ENCODE measurements around the gene ARHGEF11. TPM values are rescaled to one million over a fixed set of nuclear protein-coding genes. Genes with fewer than 3 reads are reported as not detected.

ARHGEF11 gene
- total and polyA plus RNA-seq, 2 donors (not counting 1 experiment from before 2014, with no cell fraction given) = 1.0 to 4.6 TPM

- no peaks in the 10 kb centered on the region for H3K79me2 ChIP-seq (ENCODE audit: control insufficient read depth, insufficient read depth, low read length)
- peaks cover 0 to 9% (median 2%) of the 10 kb centered on the region in 4 experiments for H3K27me3 ChIP-seq (replicated peaks in 1 of 4; ENCODE audit: control extremely low read depth in 1 of 4, control insufficient read depth in 3 of 4, insufficient read depth in 4 of 4, low read length in 3 of 4)
- H3K9me3 ChIP-seq (ENCODE audit: control extremely low read depth in 1 of 3, control insufficient read depth in 2 of 3, insufficient read depth in 1 of 3, low read length in 2 of 3) = no peaks in the 10 kb centered on the region
- no peaks in the 10 kb centered on the region for H3K4me1 Mint-ChIP-seq
- H3K27ac ChIP-seq (ENCODE audit: low read length in 2 of 2) = no peak overlapping the region
- no peaks in the 10 kb centered on the region for H3K9me3 Mint-ChIP-seq (ENCODE audit: insufficient read depth)
- peaks cover 33% of the 10 kb centered on the region for H3K27me3 Mint-ChIP-seq
- H3K27ac Mint-ChIP-seq = no peak overlapping the region
- H4K20me1 ChIP-seq (ENCODE audit: control insufficient read depth, insufficient read depth, low read length, poor library complexity, severe bottlenecking) = no peaks in the 10 kb centered on the region
- H3K4me3 ChIP-seq (ENCODE audit: control extremely low read depth in 1 of 5, extremely low read depth in 1 of 5, insufficient read depth in 1 of 5, low read depth in 2 of 5, low read length in 4 of 5) = no peak overlapping the region
- no peak overlapping the region for H3K9ac ChIP-seq (ENCODE audit: low read length)
- CTCF ChIA-PET = no interaction called here
- H2AFZ ChIP-seq (ENCODE audit: insufficient read depth, low read depth, low read length, poor library complexity, severe bottlenecking) = no peak overlapping the region
- WGBS (ENCODE audit: insufficient coverage) = 100% methylated on average over 2 of the region's 2 CpGs
- no peak overlapping the region for H3K4me3 Mint-ChIP-seq
- POLR2A ChIA-PET = no interaction called here
- H3K36me3 ChIP-seq (replicated peaks in 1 of 2; ENCODE audit: control extremely low read depth in 1 of 2, control insufficient read depth in 1 of 2, extremely low read depth in 1 of 2, insufficient read depth in 2 of 2, low read length in 1 of 2) = no peaks in the 10 kb centered on the region
- no peak overlapping the region for H3K4me2 ChIP-seq (replicated peaks; ENCODE audit: low read depth, low read length, poor library complexity, severe bottlenecking)
- intact Hi-C loops (cut with micrococcal nuclease) = no loop called here
- no peak for ATAC-seq (ENCODE audit: low read depth)
- no peaks in the 10 kb centered on the region for H3K4me1 ChIP-seq (ENCODE audit: control insufficient read depth in 2 of 2, insufficient read depth in 2 of 2, low read length in 2 of 2)
- no peak for DNase-seq
- no peak for TF ChIP-seq CTCF (IDR thresholded peaks at IDR 0.05)
- no peak for TF ChIP-seq EZH2 (IDR thresholded peaks at IDR 0.05; ENCODE audit: borderline replicate concordance, insufficient read depth, low read depth, low read length, poor library complexity, severe bottlenecking)
Observed at GRCh38 chr1:157030728-157031127, 14.8 kb downstream of the ARHGEF11 start.

- H3K27me3 ChIP-seq (replicated peaks in 1 of 4; ENCODE audit: control extremely low read depth in 1 of 4, control insufficient read depth in 3 of 4, insufficient read depth in 4 of 4, low read length in 3 of 4) = peaks cover 0 to 9% (median 2%) of the 10 kb centered on the region in 4 experiments
- H4K20me1 ChIP-seq (ENCODE audit: control insufficient read depth, insufficient read depth, low read length, poor library complexity, severe bottlenecking) = no peaks in the 10 kb centered on the region
- Mint-ChIP-seq H3K9me3 (ENCODE audit: insufficient read depth) (no peaks in the 10 kb centered on the region), H3K4me1 (no peaks in the 10 kb centered on the region), H3K27ac (no peak overlapping the region), H3K4me3 (no peak overlapping the region), H3K27me3 (peaks cover 39% of the 10 kb centered on the region)
- intact Hi-C loops (cut with micrococcal nuclease) = no loop called here
- TF ChIP-seq CTCF (IDR thresholded peaks at IDR 0.05) = no peak
- no peak for TF ChIP-seq EZH2 (IDR thresholded peaks at IDR 0.05; ENCODE audit: borderline replicate concordance, insufficient read depth, low read depth, low read length, poor library complexity, severe bottlenecking)
- H3K36me3 ChIP-seq (replicated peaks in 1 of 2; ENCODE audit: control extremely low read depth in 1 of 2, control insufficient read depth in 1 of 2, extremely low read depth in 1 of 2, insufficient read depth in 2 of 2, low read length in 1 of 2) = no peaks in the 10 kb centered on the region
- ATAC-seq (ENCODE audit: low read depth) = no peak
- no peaks in the 10 kb centered on the region for H3K9me3 ChIP-seq (ENCODE audit: control extremely low read depth in 1 of 3, control insufficient read depth in 2 of 3, insufficient read depth in 1 of 3, low read length in 2 of 3)
- ChIA-PET CTCF (interaction anchor here (1.2 kb wide), 1 partner anchor 192 kb away, joined by 3 read pairs; no protein-coding TSS in a partner anchor), POLR2A (no interaction called here)
- H3K9ac ChIP-seq (ENCODE audit: low read length) = no peak overlapping the region
- no peak overlapping the region for H3K4me2 ChIP-seq (replicated peaks; ENCODE audit: low read depth, low read length, poor library complexity, severe bottlenecking)
- no peaks in the 10 kb centered on the region for H3K4me1 ChIP-seq (ENCODE audit: control insufficient read depth in 2 of 2, insufficient read depth in 2 of 2, low read length in 2 of 2)
- H3K79me2 ChIP-seq (ENCODE audit: control insufficient read depth, insufficient read depth, low read length) = no peaks in the 10 kb centered on the region
- DNase-seq = no peak
- WGBS (ENCODE audit: insufficient coverage) = 82% methylated on average over 1 of the region's 4 CpGs
- no peak overlapping the region for H3K27ac ChIP-seq (ENCODE audit: low read length in 2 of 2)
- no peak overlapping the region for H2AFZ ChIP-seq (ENCODE audit: insufficient read depth, low read depth, low read length, poor library complexity, severe bottlenecking)
- no peak overlapping the region for H3K4me3 ChIP-seq (ENCODE audit: control extremely low read depth in 1 of 5, extremely low read depth in 1 of 5, insufficient read depth in 1 of 5, low read depth in 2 of 5, low read length in 4 of 5)
Observed at GRCh38 chr1:157028674-157029073, 16.9 kb downstream of the ARHGEF11 start.

Measured in B cell (primary cell).